ENCODE results near the gene ARHGEF40.

GRCh38 chr14:21066882-21067502 is 3.1 kb upstream of the ARHGEF40 start:
- TF ChIP-seq CTCF (IDR thresholded peaks at IDR 0.05) (no peak), POLR2A (IDR thresholded peaks at IDR 0.05) (no peak), POLR2AphosphoS5 (IDR thresholded peaks at IDR 0.05) (no peak)

Data from gastroesophageal sphincter (tissue), 3 donors.